SK-N-SH treated with all-trans-retinoic acid at 6 μM for 48 hours (cell line): Measurements from ENCODE around the gene ARPC1A.

Source experiments
- ARNTL ChIP-seq: fragments of 450-650 bp; formaldehyde crosslinking; IDR thresholded peaks from 2 replicates; pipeline ENCODE4 v1.5.0; 2020; ENCODE audit warnings: low read depth, mild to moderate bottlenecking, moderate library complexity, borderline replicate concordance
- ZFP3 ChIP-seq: fragments of 250-450 bp; sonication (Bioruptor Pico); IDR thresholded peaks from 2 replicates; pipeline ENCODE4 v1.5.0; 2020; ENCODE audit warnings: mild to moderate bottlenecking, moderate library complexity

- TF ChIP-seq ZFP3 (CRISPR knock-in tag) (no peak), ARNTL (CRISPR knock-in tag) (no peak)
These were observed 55.3 kb downstream of the ARPC1A start for GRCh38 chr7:99380823-99381663.
